Activated T-cell treated with anti-CD3 and anti-CD28 coated beads, Interleukin-2, amount 50 U/mL, for 4 hours (primary cell): ENCODE results near the gene RPF1. TPM values are rescaled to one million over a fixed set of nuclear protein-coding genes. Genes with fewer than 3 reads are reported as not detected.

Experiments used
- total RNA-seq, 3 donors: library from RNA; stranded (reverse); gene quantifications; one replicate each; pipeline ENCODE4 v1.2.1, GENCODE V29; 2021

RPF1 gene
- total RNA-seq, 3 donors from 2014 or later: 88.2 to 96.1 (median 92.9) TPM

Other genes with a start within 250 kb of the RPF1 start
- under 1 TPM in 1 of 3 donors, not detected in 2; 0.99 TPM for gene SAMD13, start 177.6 kb upstream of the RPF1 start, total RNA-seq
- not detected for gene DNASE2B, start 80.8 kb upstream of the RPF1 start, total RNA-seq
- gene SPATA1, start 27.1 kb downstream of the RPF1 start, total RNA-seq: under 1 TPM in 1 of 3 donors, not detected in 2; 0.46 TPM
- gene GNG5, start 27.3 kb downstream of the RPF1 start, total RNA-seq: 100 to 1,000 TPM; 102 to 112 (median 105) TPM
- 1 to 10 TPM; 6.3 to 7.2 (median 6.9) TPM for gene CTBS, start 95.2 kb downstream of the RPF1 start, total RNA-seq
- 1 to 10 TPM; 5.7 to 8.7 (median 8.4) TPM for gene SSX2IP, start 211.2 kb downstream of the RPF1 start, total RNA-seq